ENCODE measurements around the gene SPATA9. TPM values are rescaled to one million over a fixed set of nuclear protein-coding genes. Genes with fewer than 3 reads are reported as not detected.

SPATA9 gene
- polyA plus RNA-seq, 1 of the 3 experiments (the other 2 are of a cell fraction), result 0.07 TPM

GRCh38 chr5:95669540-95669939, 13.3 kb downstream of the SPATA9 start (continued):
- TF ChIP-seq, protein P1, sequence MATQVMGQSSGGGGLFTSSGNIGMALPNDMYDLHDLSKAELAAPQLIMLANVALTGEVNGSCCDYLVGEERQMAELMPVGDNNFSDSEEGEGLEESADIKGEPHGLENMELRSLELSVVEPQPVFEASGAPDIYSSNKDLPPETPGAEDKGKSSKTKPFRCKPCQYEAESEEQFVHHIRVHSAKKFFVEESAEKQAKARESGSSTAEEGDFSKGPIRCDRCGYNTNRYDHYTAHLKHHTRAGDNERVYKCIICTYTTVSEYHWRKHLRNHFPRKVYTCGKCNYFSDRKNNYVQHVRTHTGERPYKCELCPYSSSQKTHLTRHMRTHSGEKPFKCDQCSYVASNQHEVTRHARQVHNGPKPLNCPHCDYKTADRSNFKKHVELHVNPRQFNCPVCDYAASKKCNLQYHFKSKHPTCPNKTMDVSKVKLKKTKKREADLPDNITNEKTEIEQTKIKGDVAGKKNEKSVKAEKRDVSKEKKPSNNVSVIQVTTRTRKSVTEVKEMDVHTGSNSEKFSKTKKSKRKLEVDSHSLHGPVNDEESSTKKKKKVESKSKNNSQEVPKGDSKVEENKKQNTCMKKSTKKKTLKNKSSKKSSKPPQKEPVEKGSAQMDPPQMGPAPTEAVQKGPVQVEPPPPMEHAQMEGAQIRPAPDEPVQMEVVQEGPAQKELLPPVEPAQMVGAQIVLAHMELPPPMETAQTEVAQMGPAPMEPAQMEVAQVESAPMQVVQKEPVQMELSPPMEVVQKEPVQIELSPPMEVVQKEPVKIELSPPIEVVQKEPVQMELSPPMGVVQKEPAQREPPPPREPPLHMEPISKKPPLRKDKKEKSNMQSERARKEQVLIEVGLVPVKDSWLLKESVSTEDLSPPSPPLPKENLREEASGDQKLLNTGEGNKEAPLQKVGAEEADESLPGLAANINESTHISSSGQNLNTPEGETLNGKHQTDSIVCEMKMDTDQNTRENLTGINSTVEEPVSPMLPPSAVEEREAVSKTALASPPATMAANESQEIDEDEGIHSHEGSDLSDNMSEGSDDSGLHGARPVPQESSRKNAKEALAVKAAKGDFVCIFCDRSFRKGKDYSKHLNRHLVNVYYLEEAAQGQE (IDR thresholded peaks at IDR 0.05; ENCODE audit: low read depth, low read length), result no peak
- peak; percentile 86 for TF ChIP-seq TCF12 (IDR thresholded peaks at IDR 0.05)
- TF ChIP-seq GABPA (IDR thresholded peaks at IDR 0.05; ENCODE audit: low read depth), result no peak
- TF ChIP-seq RAD21 (IDR thresholded peaks at IDR 0.05; ENCODE audit: low read length), result no peak
- TF ChIP-seq EP300 (IDR thresholded peaks at IDR 0.05; ENCODE audit: borderline replicate concordance in 1 of 2, low read depth in 1 of 2, low read length in 1 of 2), result peak in 1 of 2 experiments; percentile 37; a peak in 1 of 4 replicates
- no peak for TF ChIP-seq MXI1 (IDR thresholded peaks at IDR 0.05; ENCODE audit: low read depth, low read length)
- no peak for TF ChIP-seq TAF1 (IDR thresholded peaks at IDR 0.05; ENCODE audit: borderline replicate concordance, low read depth, low read length)
- no peak for TF ChIP-seq POLR2AphosphoS5 (IDR thresholded peaks at IDR 0.05; ENCODE audit: low read depth, low read length)
- no peak for TF ChIP-seq GATA2 (CRISPR knock-in tag; IDR thresholded peaks at IDR 0.05)

DNA sequence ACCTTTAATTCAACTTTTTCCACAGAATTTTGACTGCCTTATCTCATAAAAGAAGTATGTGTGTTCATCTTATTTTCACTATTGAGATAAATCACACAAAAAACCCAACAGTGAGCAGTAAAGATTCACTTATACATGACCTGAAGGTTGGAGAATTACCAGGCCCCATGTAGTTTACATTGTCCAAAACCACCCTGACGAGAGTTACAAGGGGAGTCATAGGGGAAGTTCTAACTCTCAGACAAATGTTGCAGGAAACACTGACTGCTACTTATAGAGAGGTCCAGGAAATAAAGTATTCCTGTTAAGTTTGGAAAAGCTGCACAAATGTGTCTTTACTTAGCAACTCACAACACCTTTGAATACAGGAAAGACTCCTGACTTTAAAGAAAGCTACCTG, 14.1 kb downstream of the SPATA9 start:
- Histone ChIP-seq H3K4me1 (ENCODE audit: control insufficient read depth in 1 of 2, insufficient read depth in 2 of 2, low read depth in 1 of 2, low read length in 1 of 2) (peaks cover 7 to 24% of the 10 kb centered on the region in 2 experiments), H3F3A (replicated peaks; ENCODE audit: insufficient read depth) (peaks cover 22% of the 10 kb centered on the region), H3K9ac (no peak overlapping the region), H3K9me2 (no peaks in the 10 kb centered on the region), H3K4me2 (peak overlapping the region; percentile 64), H3K9me3 (no peaks in the 10 kb centered on the region), H3K27me3 (ENCODE audit: insufficient read depth) (no peaks in the 10 kb centered on the region), H2AFZ (ENCODE audit: low read depth) (0 out of 2 replicates have a peak overlapping the region, but pooled peaks have one; percentile 12), H3K27ac (ENCODE audit: low read depth in 2 of 2, low read length in 1 of 2) (peak overlapping the region; percentile 71 to 76), H3K36me3 (replicated peaks in 1 of 2; ENCODE audit: control insufficient read depth in 1 of 2, insufficient read depth in 2 of 2, low read length in 1 of 2) (no peaks in the 10 kb centered on the region), H3K79me2 (ENCODE audit: insufficient read depth) (no peaks in the 10 kb centered on the region), H4K20me1 (ENCODE audit: insufficient read depth) (no peaks in the 10 kb centered on the region), H3K4me3 (ENCODE audit: low read depth in 2 of 2, low read length in 1 of 2) (no peak overlapping the region)
- 63% methylated on average over 1 of the region's 1 CpG for WGBS (ENCODE audit: low lambda C conversion rate)
- ChIA-PET POLR2A (no interaction called here), CTCF (interaction anchor here (0.9 to 3.6 kb wide), 4 partner anchors 13 to 178 kb away, joined by 3 to 14 read pairs (median 4); no protein-coding TSS in a partner anchor)
- no peak for DNase-seq
- TF ChIP-seq TAF1 (IDR thresholded peaks at IDR 0.05; ENCODE audit: borderline replicate concordance, low read depth, low read length) (no peak), TEAD4 (IDR thresholded peaks at IDR 0.05; ENCODE audit: borderline replicate concordance, insufficient read depth) (no peak), PBX3 (IDR thresholded peaks at IDR 0.05) (no peak), RXRA (IDR thresholded peaks at IDR 0.05; ENCODE audit: borderline replicate concordance, low read depth) (no peak), RFX5 (IDR thresholded peaks at IDR 0.05; ENCODE audit: low read length) (no peak), GABPA (IDR thresholded peaks at IDR 0.05; ENCODE audit: low read depth) (no peak), NFIC (IDR thresholded peaks at IDR 0.05; ENCODE audit: borderline replicate concordance) (no peak), FOSL2 (IDR thresholded peaks at IDR 0.05; ENCODE audit: borderline replicate concordance, low read depth) (no peak), JUND (IDR thresholded peaks at IDR 0.05) (no peak), NRF1 (IDR thresholded peaks at IDR 0.05; ENCODE audit: low read depth, low read length) (no peak), ZBTB33 (IDR thresholded peaks at IDR 0.05; ENCODE audit: borderline replicate concordance, low read depth) (no peak), MAX (IDR thresholded peaks at IDR 0.05; ENCODE audit: low read depth) (no peak)
- TF ChIP-seq, protein P2, sequence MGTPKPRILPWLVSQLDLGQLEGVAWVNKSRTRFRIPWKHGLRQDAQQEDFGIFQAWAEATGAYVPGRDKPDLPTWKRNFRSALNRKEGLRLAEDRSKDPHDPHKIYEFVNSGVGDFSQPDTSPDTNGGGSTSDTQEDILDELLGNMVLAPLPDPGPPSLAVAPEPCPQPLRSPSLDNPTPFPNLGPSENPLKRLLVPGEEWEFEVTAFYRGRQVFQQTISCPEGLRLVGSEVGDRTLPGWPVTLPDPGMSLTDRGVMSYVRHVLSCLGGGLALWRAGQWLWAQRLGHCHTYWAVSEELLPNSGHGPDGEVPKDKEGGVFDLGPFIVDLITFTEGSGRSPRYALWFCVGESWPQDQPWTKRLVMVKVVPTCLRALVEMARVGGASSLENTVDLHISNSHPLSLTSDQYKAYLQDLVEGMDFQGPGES (IDR thresholded peaks at IDR 0.05; ENCODE audit: low read depth, low read length), result no peak
- TF ChIP-seq, protein P1 (IDR thresholded peaks at IDR 0.05; ENCODE audit: low read depth, low read length), result no peak
